ENCODE results near the gene SYT8. TPM values are rescaled to one million over a fixed set of nuclear protein-coding genes. Genes with fewer than 3 reads are reported as not detected.
"Not testable (repeated sequence)": the region's sequence is repeated elsewhere in the genome, so short reads cannot be mapped to it uniquely, and the experiment has no call there.

SYT8 gene
- total RNA-seq, 1 experiment from 2014 or later, result 1.0 TPM

DNA sequence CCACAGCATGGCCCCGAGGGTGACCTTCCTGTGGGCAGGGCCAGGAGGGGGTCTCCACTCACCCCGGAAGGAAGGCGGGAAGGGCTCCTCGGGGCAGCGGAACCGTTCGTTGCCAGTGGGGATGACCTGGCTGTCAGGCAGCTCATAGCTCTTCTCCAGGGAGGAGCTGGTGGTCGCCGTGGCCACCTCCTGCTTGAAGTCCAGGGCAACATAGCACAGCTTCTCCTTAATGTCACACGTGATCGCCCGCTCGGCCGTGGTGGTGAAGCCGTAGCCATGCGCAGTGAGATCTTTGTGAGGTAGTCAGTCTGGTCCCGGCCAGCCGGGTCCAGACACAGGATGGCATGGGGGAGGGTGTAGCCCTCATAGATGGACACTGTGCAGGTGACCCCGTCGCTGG lies 31.5 kb upstream of the SYT8 start (continued):
- TF ChIP-seq POLR2A (IDR thresholded peaks at IDR 0.05; ENCODE audit: borderline replicate concordance, extremely low read depth, insufficient read depth, insufficient read length) (no peak), SIN3A (IDR thresholded peaks at IDR 0.05; ENCODE audit: low read depth) (no peak), TCF7L2 (IDR thresholded peaks at IDR 0.05; ENCODE audit: borderline replicate concordance, extremely low read depth, insufficient read depth, insufficient read length) (no peak)
- TF ChIP-seq, protein P1, sequence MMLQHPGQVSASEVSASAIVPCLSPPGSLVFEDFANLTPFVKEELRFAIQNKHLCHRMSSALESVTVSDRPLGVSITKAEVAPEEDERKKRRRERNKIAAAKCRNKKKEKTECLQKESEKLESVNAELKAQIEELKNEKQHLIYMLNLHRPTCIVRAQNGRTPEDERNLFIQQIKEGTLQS (IDR thresholded peaks at IDR 0.05), result no peak

- H4K20me1 ChIP-seq (ENCODE audit: insufficient read depth); BruUV-seq (replicated peaks); DNase-seq (ENCODE audit: low read depth, low spot score); H3K9me2 ChIP-seq (ENCODE audit: insufficient read depth); H3K9ac ChIP-seq (ENCODE audit: low read length); H3K27ac ChIP-seq (ENCODE audit: low read depth, low read length); H3K27me3 ChIP-seq (ENCODE audit: insufficient read depth, low read length); H3K9me3 ChIP-seq (ENCODE audit: control insufficient read depth in 1 of 2, insufficient read depth in 1 of 2, low read depth in 1 of 2, low read length in 2 of 2); H3K4me2 ChIP-seq (ENCODE audit: low read length); intact Hi-C loops (cut with micrococcal nuclease); H3K79me2 ChIP-seq (ENCODE audit: insufficient read depth, low read length); H3K36me3 ChIP-seq (ENCODE audit: control insufficient read depth in 1 of 2, insufficient read depth in 2 of 2, low read length in 2 of 2); ATAC-seq; H3K4me3 ChIP-seq (replicated peaks in 1 of 2; ENCODE audit: low read depth in 1 of 2, low read length in 2 of 2); H3K4me1 ChIP-seq (ENCODE audit: control insufficient read depth in 1 of 2, insufficient read depth in 2 of 2, low read length in 2 of 2); POLR2A ChIA-PET; RAD21 ChIA-PET (ENCODE audit: low non-redundant PET in 1 of 2, low total read pairs in 2 of 2, uncharacterized antibody in 2 of 2, unreplicated experiment in 2 of 2); H2AFZ ChIP-seq (ENCODE audit: low read depth, low read length, poor library complexity, severe bottlenecking): not testable (repeated sequence)
- CTCF ChIA-PET, result interaction anchor here (1.0 kb wide), 1 partner anchor 29 kb away, joined by 3 read pairs; no protein-coding TSS in a partner anchor
These were observed 30.8 kb upstream of the SYT8 start for GRCh38 chr11:1803835-1804519.

GRCh38 chr11:1805525-1805924 lies 29.3 kb upstream of the SYT8 start:
- ATAC-seq (no peak), DNase-seq (ENCODE audit: low read depth, low spot score) (no peak)
- Histone ChIP-seq H3K79me2 (ENCODE audit: insufficient read depth, low read length) (no peaks in the 10 kb centered on the region), H3K27ac (ENCODE audit: low read depth, low read length) (no peak overlapping the region), H3K27me3 (ENCODE audit: insufficient read depth, low read length) (no peaks in the 10 kb centered on the region), H3K4me3 (replicated peaks in 1 of 2; ENCODE audit: low read depth in 1 of 2, low read length in 2 of 2) (no peak overlapping the region), H2AFZ (ENCODE audit: low read depth, low read length, poor library complexity, severe bottlenecking) (no peak overlapping the region), H3K4me1 (ENCODE audit: control insufficient read depth in 1 of 2, insufficient read depth in 2 of 2, low read length in 2 of 2) (no peaks in the 10 kb centered on the region), H3K4me2 (ENCODE audit: low read length) (no peak overlapping the region), H3K9ac (ENCODE audit: low read length) (no peak overlapping the region), H3K9me3 (ENCODE audit: control insufficient read depth in 1 of 2, insufficient read depth in 1 of 2, low read depth in 1 of 2, low read length in 2 of 2) (no peaks in the 10 kb centered on the region), H3K9me2 (ENCODE audit: insufficient read depth) (no peaks in the 10 kb centered on the region), H3K36me3 (ENCODE audit: control insufficient read depth in 1 of 2, insufficient read depth in 2 of 2, low read length in 2 of 2) (no peaks in the 10 kb centered on the region), H4K20me1 (ENCODE audit: insufficient read depth) (no peaks in the 10 kb centered on the region)
- ChIA-PET POLR2A (no interaction called here), CTCF (interaction anchor here (0.7 to 1.1 kb wide), 2 partner anchors 77 to 153 kb away, joined by 3 to 4 read pairs; no protein-coding TSS in a partner anchor), RAD21 (ENCODE audit: low non-redundant PET in 1 of 2, low total read pairs in 2 of 2, uncharacterized antibody in 2 of 2, unreplicated experiment in 2 of 2) (no interaction called here)
- TF ChIP-seq EZH2phosphoT487 (IDR thresholded peaks at IDR 0.05; ENCODE audit: borderline replicate concordance) (no peak), ZNF274 (IDR thresholded peaks at IDR 0.05; ENCODE audit: low read depth, low read length) (no peak)
- intact Hi-C loops (cut with micrococcal nuclease), result no loop called here
- BruUV-seq (replicated peaks), result no TSS peak
